Keratinocyte (primary cell): Measurements from ENCODE around the gene CORO2B. TPM values are rescaled to one million over a fixed set of nuclear protein-coding genes. Genes with fewer than 3 reads are reported as not detected.

ENCODE experiments used
- DNase-seq: peaks from one replicate; pipeline ENCODE4 v3.0.0-alpha.2; 2011; ENCODE audit warnings: low read depth, missing footprints, low spot score
- FAIRE-seq: peaks from 2 replicates; lab custom pipeline; 2011; peaks lifted over from hg19 to GRCh38; lab: Jason Lieb, UNC
- H2AFZ ChIP-seq: 2 replicates; pipeline ENCODE4 v1.6.0; 2012; ENCODE audit warnings: low read length, control low read depth, inconsistent platforms; ENCODE audit not compliant: control insufficient read depth
- H3K27ac ChIP-seq: 2 replicates; pipeline ENCODE4 v1.5.1; 2011; ENCODE audit warnings: low read length; ENCODE audit not compliant: control insufficient read depth, insufficient read depth
- H3K27me3 ChIP-seq: 3 replicates; pipeline ENCODE4 v1.6.0; 2011; ENCODE audit warnings: low read length; ENCODE audit not compliant: control insufficient read depth, insufficient read depth; ENCODE audit errors: extremely low read depth
- H3K36me3 ChIP-seq, 2 experiments: 2 replicates in 1 of 2; 3 replicates in 1 of 2; pipeline ENCODE4 v1.5.1; 2011; ENCODE audit warnings: low read length in 2 of 2, mild to moderate bottlenecking in 1 of 2; ENCODE audit not compliant: control insufficient read depth in 2 of 2, insufficient read depth in 2 of 2; ENCODE audit errors: extremely low read depth in 1 of 2
- H3K4me1 ChIP-seq: 3 replicates; pipeline ENCODE4 v1.5.1; 2011; ENCODE audit warnings: low read length; ENCODE audit not compliant: control insufficient read depth, insufficient read depth; ENCODE audit errors: extremely low read depth
- H3K4me2 ChIP-seq: 3 replicates; pipeline ENCODE4 v1.6.0; 2011; ENCODE audit warnings: low read depth, low read length; ENCODE audit not compliant: control insufficient read depth, insufficient read depth; ENCODE audit errors: extremely low read depth
- H3K4me3 ChIP-seq, 3 experiments: fragments of 200-600 bp in 1 of 3; sonication (generic) in 1 of 3; 2 replicates in 2 of 3; 3 replicates in 1 of 3; pipeline ENCODE4 v1.5.1; 2011 to 2016; ENCODE audit warnings: low read length in 3 of 3, mild to moderate bottlenecking in 3 of 3, control low read depth in 2 of 3, inconsistent platforms in 1 of 3, low read depth in 1 of 3, mixed read lengths in 1 of 3, mixed run types in 1 of 3, moderate library complexity in 1 of 3; ENCODE audit not compliant: control insufficient read depth in 2 of 3, insufficient read depth in 2 of 3; ENCODE audit errors: extremely low read depth in 1 of 3
- H3K79me2 ChIP-seq: 2 replicates; pipeline ENCODE4 v1.6.0; 2012; ENCODE audit warnings: low read length; ENCODE audit not compliant: control insufficient read depth, insufficient read depth
- H3K9ac ChIP-seq: 3 replicates; pipeline ENCODE4 v1.6.0; 2011; ENCODE audit warnings: low read length; ENCODE audit not compliant: control insufficient read depth, insufficient read depth; ENCODE audit errors: extremely low read depth
- H3K9me1 ChIP-seq: 3 replicates; pipeline ENCODE4 v1.6.0; 2011; ENCODE audit warnings: low read length; ENCODE audit not compliant: control insufficient read depth, insufficient read depth; ENCODE audit errors: extremely low read depth
- H3K9me3 ChIP-seq: 2 replicates; pipeline ENCODE4 v1.5.1; 2012; ENCODE audit warnings: low read depth, low read length; ENCODE audit not compliant: control insufficient read depth
- H4K20me1 ChIP-seq: 3 replicates; pipeline ENCODE4 v1.6.0; 2011; ENCODE audit warnings: low read length; ENCODE audit not compliant: control insufficient read depth, insufficient read depth; ENCODE audit errors: extremely low read depth
- CTCF ChIP-seq, 3 experiments: IDR thresholded peaks in 1 of 3; conservative IDR thresholded peaks in 1 of 3; optimal IDR thresholded peaks in 1 of 3; 2 replicates in 2 of 3; 3 replicates in 1 of 3; pipeline versions ENCODE3 to v1.5.1; 2011; ENCODE audit warnings: low read length in 3 of 3, mild to moderate bottlenecking in 3 of 3, moderate library complexity in 2 of 3, control low read depth in 1 of 3, inconsistent platforms in 1 of 3; ENCODE audit not compliant: insufficient read depth in 2 of 3; ENCODE audit errors: extremely low read depth in 1 of 3
- EZH2 ChIP-seq: IDR thresholded peaks from one replicate; pipeline ENCODE4 v1.6.1; 2012; ENCODE audit warnings: inconsistent platforms, mild to moderate bottlenecking, low read length, moderate library complexity
- dilution Hi-C: fragments of 300-500 bp; cut with MboI; formaldehyde crosslinking; loops from one replicate; pipeline ENCODE4 v1.7.0; 2020; ENCODE audit warnings: low sequenced_read_pairs; ENCODE audit not compliant: extremely low pct_ligation_motif_present
- polyA plus RNA-seq, 5 experiments: library from polyadenylated mRNA; depleted of rRNA in 3 of 5; stranded (reverse) in 3 of 5; stranded (forward) in 1 of 5; unstranded in 1 of 5; fragments of >200 nt; gene quantifications; 1 replicate in 1 of 5; 2 replicates in 3 of 5; 3 replicates in 1 of 5; pipeline versions ENCODE4 v1.2.1 to v1.2.3, GENCODE V29; 2011 to 2012; ENCODE audit warnings: missing spikeins in 2 of 5, low read depth in 1 of 5, low replicate concordance in 1 of 5

CORO2B gene
- polyA plus RNA-seq, 1 donor (not counting 4 experiments of a cell fraction or from before 2014, with no cell fraction given): 0.13 TPM

GRCh38 chr15:68684476-68684875, 105.7 kb downstream of the CORO2B start:
- TF ChIP-seq EZH2 (no peak), CTCF (optimal IDR thresholded peaks at IDR 0.05 in 1 of 3, IDR thresholded peaks at IDR 0.05 in 1 of 3, conservative IDR thresholded peaks at IDR 0.05 in 1 of 3; ENCODE audit: extremely low read depth in 1 of 3, insufficient read depth in 2 of 3, low read length in 3 of 3) (no peak)
- no peaks in the 10 kb centered on the region for H3K79me2 ChIP-seq
- dilution Hi-C loops: no loop called here
- no peaks in the 10 kb centered on the region for H3K9me1 ChIP-seq
- H3K27ac ChIP-seq: no peak overlapping the region
- H2AFZ ChIP-seq: no peak overlapping the region
- no peak overlapping the region for H3K4me3 ChIP-seq
- H3K36me3 ChIP-seq: no peaks in the 10 kb centered on the region
- no peak overlapping the region for H3K9ac ChIP-seq
- DNase-seq: no peak
- H3K9me3 ChIP-seq: no peaks in the 10 kb centered on the region
- H3K4me2 ChIP-seq: no peak overlapping the region
- H3K27me3 ChIP-seq: no peaks in the 10 kb centered on the region
- no peaks in the 10 kb centered on the region for H4K20me1 ChIP-seq
- FAIRE-seq: no peak
- H3K4me1 ChIP-seq: no peaks in the 10 kb centered on the region

GRCh38 chr15:68687136-68687735, 108.4 kb downstream of the CORO2B start:
- FAIRE-seq: no peak
- no peaks in the 10 kb centered on the region for H3K27me3 ChIP-seq
- H3K9me3 ChIP-seq: no peaks in the 10 kb centered on the region
- DNase-seq: no peak
- H3K4me3 ChIP-seq: no peak overlapping the region
- no peaks in the 10 kb centered on the region for H3K4me1 ChIP-seq
- H2AFZ ChIP-seq: no peak overlapping the region
- dilution Hi-C loops: no loop called here
- no peaks in the 10 kb centered on the region for H4K20me1 ChIP-seq
- H3K4me2 ChIP-seq: no peak overlapping the region
- no peaks in the 10 kb centered on the region for H3K36me3 ChIP-seq
- TF ChIP-seq CTCF (optimal IDR thresholded peaks at IDR 0.05 in 1 of 3, IDR thresholded peaks at IDR 0.05 in 1 of 3, conservative IDR thresholded peaks at IDR 0.05 in 1 of 3; ENCODE audit: extremely low read depth in 1 of 3, insufficient read depth in 2 of 3, low read length in 3 of 3) (no peak), EZH2 (no peak)
- no peaks in the 10 kb centered on the region for H3K9me1 ChIP-seq
- no peaks in the 10 kb centered on the region for H3K79me2 ChIP-seq
- H3K9ac ChIP-seq: no peak overlapping the region
- no peak overlapping the region for H3K27ac ChIP-seq
